Ishikawa (cell line): ENCODE measurements around the gene PDIA5.

Experiments used
- CREB1 ChIP-seq: IDR thresholded peaks from 2 replicates; pipeline ENCODE4 v1.6.1; 2012; ENCODE audit warnings: low read depth
- EGR1 ChIP-seq: IDR thresholded peaks from 2 replicates; pipeline ENCODE4 v1.6.1; 2012
- EP300 ChIP-seq: IDR thresholded peaks from 2 replicates; pipeline ENCODE4 v1.6.1; 2012; ENCODE audit warnings: borderline replicate concordance
- FOXM1 ChIP-seq: IDR thresholded peaks from 2 replicates; pipeline ENCODE4 v1.6.1; 2012; ENCODE audit warnings: low read depth, borderline replicate concordance
- RAD21 ChIP-seq: IDR thresholded peaks from 2 replicates; pipeline ENCODE4 v1.6.1; 2012; ENCODE audit warnings: low read depth
- TAF1 ChIP-seq: IDR thresholded peaks from 2 replicates; pipeline ENCODE4 v1.6.1; 2012; ENCODE audit warnings: low read depth, mild to moderate bottlenecking
- TCF12 ChIP-seq: IDR thresholded peaks from 2 replicates; pipeline ENCODE4 v1.6.1; 2012; ENCODE audit warnings: low read depth
- TF ChIP-seq, protein P1 (sequence below): IDR thresholded peaks from 2 replicates; pipeline ENCODE4 v1.6.1; 2012
- TF ChIP-seq, protein P2 (sequence below): IDR thresholded peaks from 2 replicates; pipeline ENCODE4 v1.6.1; 2012; ENCODE audit warnings: low read depth, mild to moderate bottlenecking
- TF ChIP-seq, protein P3 (sequence below): IDR thresholded peaks from 2 replicates; pipeline ENCODE4 v1.6.1; 2012

DNA sequence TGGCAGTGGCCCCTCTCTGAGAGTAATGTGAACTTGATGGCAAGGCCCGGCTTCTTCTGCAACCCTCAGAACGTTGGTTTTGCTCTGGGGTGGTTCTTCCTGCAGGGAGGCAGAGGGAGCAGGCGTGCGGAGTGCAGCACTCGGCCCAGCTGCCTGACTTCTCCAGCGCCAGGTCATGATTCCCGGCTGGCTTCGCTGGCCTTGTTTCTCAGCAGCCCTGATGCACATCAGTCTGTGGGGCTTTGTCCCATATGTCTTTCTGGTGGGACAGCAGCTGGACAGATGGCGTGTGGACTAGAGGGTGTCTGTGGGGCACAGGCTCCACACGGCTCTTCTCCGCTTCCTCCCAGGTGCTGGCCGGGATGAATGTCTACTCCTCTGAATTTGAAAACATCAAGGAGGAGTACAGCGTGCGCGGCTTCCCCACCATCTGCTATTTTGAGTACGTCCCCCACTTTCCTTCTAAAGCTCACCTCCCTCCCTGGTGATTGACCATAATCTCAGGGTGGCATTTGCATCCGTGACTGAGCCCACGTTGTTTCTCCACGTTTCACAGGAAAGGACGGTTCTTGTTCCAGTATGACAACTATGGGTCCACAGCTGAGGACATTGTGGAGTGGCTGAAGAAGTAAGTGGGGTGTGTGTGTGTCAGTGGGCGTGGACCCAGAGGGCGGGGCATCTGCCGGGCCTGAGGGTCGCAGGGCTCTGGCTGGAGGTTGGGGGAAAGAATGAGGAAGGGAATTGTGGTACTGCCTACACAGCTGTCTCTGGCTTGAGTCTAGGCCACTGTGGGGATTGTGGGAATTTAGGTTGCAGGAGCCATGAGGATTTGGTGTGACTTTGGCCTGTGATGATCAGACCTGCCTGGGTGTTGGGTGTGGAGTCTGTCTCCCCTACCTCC is 57.1 kb downstream of the PDIA5 start:
- TF ChIP-seq CREB1: no peak
- TF ChIP-seq, protein P1, sequence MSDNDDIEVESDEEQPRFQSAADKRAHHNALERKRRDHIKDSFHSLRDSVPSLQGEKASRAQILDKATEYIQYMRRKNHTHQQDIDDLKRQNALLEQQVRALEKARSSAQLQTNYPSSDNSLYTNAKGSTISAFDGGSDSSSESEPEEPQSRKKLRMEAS: no peak
- no peak for TF ChIP-seq RAD21
- TF ChIP-seq, protein P2, sequence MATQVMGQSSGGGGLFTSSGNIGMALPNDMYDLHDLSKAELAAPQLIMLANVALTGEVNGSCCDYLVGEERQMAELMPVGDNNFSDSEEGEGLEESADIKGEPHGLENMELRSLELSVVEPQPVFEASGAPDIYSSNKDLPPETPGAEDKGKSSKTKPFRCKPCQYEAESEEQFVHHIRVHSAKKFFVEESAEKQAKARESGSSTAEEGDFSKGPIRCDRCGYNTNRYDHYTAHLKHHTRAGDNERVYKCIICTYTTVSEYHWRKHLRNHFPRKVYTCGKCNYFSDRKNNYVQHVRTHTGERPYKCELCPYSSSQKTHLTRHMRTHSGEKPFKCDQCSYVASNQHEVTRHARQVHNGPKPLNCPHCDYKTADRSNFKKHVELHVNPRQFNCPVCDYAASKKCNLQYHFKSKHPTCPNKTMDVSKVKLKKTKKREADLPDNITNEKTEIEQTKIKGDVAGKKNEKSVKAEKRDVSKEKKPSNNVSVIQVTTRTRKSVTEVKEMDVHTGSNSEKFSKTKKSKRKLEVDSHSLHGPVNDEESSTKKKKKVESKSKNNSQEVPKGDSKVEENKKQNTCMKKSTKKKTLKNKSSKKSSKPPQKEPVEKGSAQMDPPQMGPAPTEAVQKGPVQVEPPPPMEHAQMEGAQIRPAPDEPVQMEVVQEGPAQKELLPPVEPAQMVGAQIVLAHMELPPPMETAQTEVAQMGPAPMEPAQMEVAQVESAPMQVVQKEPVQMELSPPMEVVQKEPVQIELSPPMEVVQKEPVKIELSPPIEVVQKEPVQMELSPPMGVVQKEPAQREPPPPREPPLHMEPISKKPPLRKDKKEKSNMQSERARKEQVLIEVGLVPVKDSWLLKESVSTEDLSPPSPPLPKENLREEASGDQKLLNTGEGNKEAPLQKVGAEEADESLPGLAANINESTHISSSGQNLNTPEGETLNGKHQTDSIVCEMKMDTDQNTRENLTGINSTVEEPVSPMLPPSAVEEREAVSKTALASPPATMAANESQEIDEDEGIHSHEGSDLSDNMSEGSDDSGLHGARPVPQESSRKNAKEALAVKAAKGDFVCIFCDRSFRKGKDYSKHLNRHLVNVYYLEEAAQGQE: no peak
- no peak for TF ChIP-seq EP300
- TF ChIP-seq, protein P3, sequence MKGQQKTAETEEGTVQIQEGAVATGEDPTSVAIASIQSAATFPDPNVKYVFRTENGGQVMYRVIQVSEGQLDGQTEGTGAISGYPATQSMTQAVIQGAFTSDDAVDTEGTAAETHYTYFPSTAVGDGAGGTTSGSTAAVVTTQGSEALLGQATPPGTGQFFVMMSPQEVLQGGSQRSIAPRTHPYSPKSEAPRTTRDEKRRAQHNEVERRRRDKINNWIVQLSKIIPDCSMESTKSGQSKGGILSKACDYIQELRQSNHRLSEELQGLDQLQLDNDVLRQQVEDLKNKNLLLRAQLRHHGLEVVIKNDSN: no peak
- no peak for TF ChIP-seq TAF1
- TF ChIP-seq TCF12: no peak
- TF ChIP-seq FOXM1: no peak
- no peak for TF ChIP-seq EGR1
